ACC112 (cell line): ENCODE measurements around the gene LMAN1.

Source experiments
- H2AFZ ChIP-seq: fragments of 200-600 bp; sonication (generic); one replicate; pipeline ENCODE4 v1.6.0; 2017; ENCODE audit warnings: antibody characterized with exemption, low read length; ENCODE audit not compliant: unreplicated experiment
- H3K27ac ChIP-seq: fragments of 200-600 bp; sonication (generic); 2 replicates; pipeline ENCODE4 v1.5.1; 2014; ENCODE audit warnings: low read depth, mild to moderate bottlenecking, antibody characterized with exemption, low read length, moderate library complexity
- H3K27me3 ChIP-seq: fragments of 200-600 bp; sonication (generic); 2 replicates; pipeline ENCODE4 v1.6.1; 2014; ENCODE audit warnings: mild to moderate bottlenecking, antibody characterized with exemption, low read length, moderate library complexity, mixed read lengths; ENCODE audit not compliant: insufficient read depth
- H3K36me3 ChIP-seq: fragments of 200-600 bp; sonication (generic); 2 replicates; pipeline ENCODE4 v1.6.1; 2016; ENCODE audit warnings: mild to moderate bottlenecking, antibody characterized with exemption, low read length, moderate library complexity, mixed read lengths; ENCODE audit not compliant: insufficient read depth
- H3K4me1 ChIP-seq: fragments of 200-600 bp; sonication (generic); one replicate; pipeline ENCODE4 v1.6.1; 2016; ENCODE audit warnings: low read length, mixed read lengths; ENCODE audit not compliant: insufficient read depth, unreplicated experiment, control insufficient read depth
- H3K4me3 ChIP-seq: fragments of 200-600 bp; sonication (generic); 2 replicates; pipeline ENCODE4 v1.5.1; 2014; ENCODE audit warnings: mild to moderate bottlenecking, low read depth, low read length
- H3K79me2 ChIP-seq: fragments of 200-600 bp; sonication (generic); one replicate; pipeline ENCODE4 v1.6.0; 2016; ENCODE audit warnings: low read length; ENCODE audit not compliant: control insufficient read depth, unreplicated experiment, insufficient read depth

LMAN1 gene

DNA sequence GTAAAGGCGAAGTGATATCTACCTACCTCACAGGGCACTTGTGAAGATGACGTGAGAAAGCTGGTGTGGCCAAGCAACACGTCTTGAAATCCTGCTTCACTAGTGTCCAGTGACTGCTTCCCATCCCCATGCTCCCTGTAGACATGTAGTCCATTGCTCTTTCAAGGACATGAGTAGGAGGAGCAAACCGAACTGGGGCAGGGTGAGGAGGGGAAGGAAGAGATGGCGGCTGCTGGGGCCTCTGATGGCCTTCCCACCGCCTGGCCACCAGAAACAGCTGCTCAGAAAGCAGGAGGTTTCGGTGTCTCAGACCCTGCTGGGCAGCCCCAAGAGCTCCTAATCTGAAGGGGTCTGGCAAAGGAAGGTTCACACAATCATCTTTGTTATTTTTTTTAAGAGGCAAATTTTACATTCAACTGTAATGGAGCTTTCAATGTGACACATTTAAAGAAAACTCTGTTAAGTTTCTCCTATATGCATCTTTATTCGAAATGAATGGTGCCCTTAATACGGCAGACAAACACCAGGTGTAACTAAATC lies 55.3 kb downstream of the LMAN1 start:
- Histone ChIP-seq H3K79me2 (no peaks in the 10 kb centered on the region), H2AFZ (no peak overlapping the region), H3K4me3 (no peak overlapping the region), H3K27me3 (peaks cover 42% of the 10 kb centered on the region), H3K4me1 (peaks cover 5% of the 10 kb centered on the region), H3K27ac (no peak overlapping the region), H3K36me3 (no peaks in the 10 kb centered on the region)

DNA sequence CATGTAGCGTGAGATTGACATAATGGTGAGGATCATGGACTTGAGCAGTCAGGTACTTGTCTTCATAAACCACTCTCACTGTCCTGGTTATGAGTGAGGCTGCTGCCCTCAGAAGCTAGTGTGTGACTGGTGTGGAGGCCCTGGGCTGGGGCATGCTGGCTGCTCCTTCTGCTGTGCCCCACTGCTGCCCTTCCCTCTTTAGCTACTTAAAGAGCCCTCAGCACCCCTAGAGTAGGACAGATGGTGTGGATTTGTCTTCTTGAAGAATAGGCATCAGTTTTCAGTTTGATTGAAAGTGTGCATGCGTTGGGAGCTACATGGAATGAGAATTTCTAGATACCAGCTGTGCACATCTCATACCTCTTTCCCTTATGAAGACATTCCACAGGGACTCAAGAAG lies 56.1 kb downstream of the LMAN1 start:
- no peaks in the 10 kb centered on the region for H3K36me3 ChIP-seq

DNA sequence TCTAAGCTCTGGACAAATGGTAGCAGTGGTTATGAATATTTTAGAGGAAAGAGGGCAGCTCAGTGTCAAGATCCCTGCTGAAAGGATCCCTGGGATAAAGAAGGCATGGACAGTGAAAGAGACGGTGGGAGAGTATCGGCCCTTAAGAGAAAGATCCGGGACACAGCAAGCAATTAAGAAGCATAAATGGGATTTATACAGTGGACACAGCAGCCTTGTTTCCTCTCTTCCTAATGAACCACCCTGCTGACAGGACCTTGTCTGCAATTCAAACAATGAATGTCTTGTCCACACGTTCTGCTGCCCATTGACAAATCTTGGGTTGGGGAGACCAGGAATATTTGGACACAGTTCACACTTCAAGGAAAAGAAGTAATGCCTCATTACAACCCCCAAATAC lies 57.1 kb downstream of the LMAN1 start:
- Histone ChIP-seq H3K27ac (no peak overlapping the region), H3K27me3 (peaks cover 53% of the 10 kb centered on the region)

More for the DNA sequence above, 56.1 kb downstream of the LMAN1 start:
- Histone ChIP-seq H3K27ac (no peak overlapping the region), H3K79me2 (no peaks in the 10 kb centered on the region), H3K4me1 (peaks cover 5% of the 10 kb centered on the region), H3K4me3 (no peak overlapping the region), H2AFZ (no peak overlapping the region), H3K27me3 (peaks cover 50% of the 10 kb centered on the region)

DNA sequence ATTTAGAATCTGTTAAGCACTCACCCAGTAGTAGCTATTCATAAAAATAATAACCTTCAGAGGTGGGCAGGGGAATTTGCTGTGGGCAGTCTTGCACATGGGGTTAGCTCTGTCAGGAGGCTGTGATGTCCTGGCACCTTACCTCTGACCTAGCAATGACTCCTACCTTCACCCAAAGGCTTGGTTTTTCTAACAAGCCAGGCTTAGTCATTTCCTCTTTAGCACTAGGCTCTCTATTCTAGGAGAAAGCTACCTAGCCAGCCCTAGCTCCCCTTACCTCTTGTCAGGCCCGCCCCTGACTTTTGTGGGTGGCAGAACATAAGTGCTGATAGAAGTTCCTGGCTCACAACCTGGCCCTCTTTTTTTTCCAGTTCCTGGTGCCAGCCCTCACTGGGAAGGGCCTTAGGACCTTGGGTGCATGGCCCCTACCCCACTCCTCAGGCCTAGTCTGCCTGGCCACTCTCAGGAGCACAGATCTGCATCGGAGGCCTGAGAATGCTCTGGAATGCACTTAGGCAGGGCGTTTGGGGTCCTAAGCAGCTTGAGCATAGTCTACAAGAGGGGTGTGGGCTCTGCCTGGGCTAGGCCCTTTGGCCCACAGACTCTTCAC lies 58.3 kb downstream of the LMAN1 start:
- no peak overlapping the region for H2AFZ ChIP-seq
- H3K36me3 ChIP-seq, result no peaks in the 10 kb centered on the region
- H3K4me1 ChIP-seq, result peaks cover 5% of the 10 kb centered on the region
- no peak overlapping the region for H3K27ac ChIP-seq
- peaks cover 53% of the 10 kb centered on the region for H3K27me3 ChIP-seq
- H3K79me2 ChIP-seq, result no peaks in the 10 kb centered on the region
- no peak overlapping the region for H3K4me3 ChIP-seq

More for the DNA sequence above, 57.1 kb downstream of the LMAN1 start:
- peaks cover 5% of the 10 kb centered on the region for H3K4me1 ChIP-seq
- H3K79me2 ChIP-seq, result no peaks in the 10 kb centered on the region
- no peak overlapping the region for H2AFZ ChIP-seq
- H3K36me3 ChIP-seq, result no peaks in the 10 kb centered on the region
- H3K4me3 ChIP-seq, result no peak overlapping the region

DNA sequence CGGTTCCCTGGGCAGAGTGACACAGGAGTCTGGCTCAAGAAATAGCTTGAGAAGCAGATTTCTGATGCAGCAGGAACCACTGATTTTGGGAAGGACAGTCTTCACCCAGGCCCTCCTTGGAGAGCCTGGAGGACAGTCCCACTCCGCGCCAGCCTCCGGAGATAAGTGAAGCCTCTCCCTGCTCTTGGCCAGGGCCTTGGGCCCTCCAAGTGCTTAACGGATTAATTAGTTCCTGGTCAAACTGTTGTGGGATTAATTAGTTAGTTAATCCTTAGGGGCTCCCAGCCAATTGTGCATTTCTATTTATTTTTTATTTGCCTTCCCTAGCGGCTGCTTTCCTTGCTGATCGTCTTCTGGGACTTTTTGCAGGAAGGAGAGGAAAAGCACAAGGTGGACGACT lies 60.2 kb downstream of the LMAN1 start:
- H3K4me3 ChIP-seq, result no peak overlapping the region
- no peaks in the 10 kb centered on the region for H3K79me2 ChIP-seq
- no peak overlapping the region for H3K27ac ChIP-seq
- no peak overlapping the region for H2AFZ ChIP-seq
- H3K27me3 ChIP-seq, result peaks cover 62% of the 10 kb centered on the region
- H3K4me1 ChIP-seq, result peaks cover 5% of the 10 kb centered on the region
- H3K36me3 ChIP-seq, result no peaks in the 10 kb centered on the region

DNA sequence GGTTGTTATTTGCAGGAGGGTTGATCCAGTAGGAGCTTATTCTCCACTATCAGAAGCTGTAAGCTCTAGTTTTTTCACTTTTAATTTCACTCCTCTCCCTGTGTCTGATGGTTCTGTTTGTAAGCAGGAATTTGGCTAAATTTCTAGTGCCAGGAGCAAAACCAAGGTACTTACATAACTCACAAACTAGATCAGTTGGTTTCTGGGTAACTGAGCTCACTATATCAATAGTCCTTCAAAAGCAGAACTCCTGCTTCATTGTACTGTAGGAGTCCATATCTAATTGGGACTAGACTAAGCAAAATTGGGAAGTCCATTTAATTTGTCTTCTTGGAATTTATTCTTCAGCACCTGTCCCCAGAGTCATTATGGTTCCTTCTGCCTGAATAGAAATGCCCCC lies 65.7 kb downstream of the LMAN1 start:
- H3K4me1 ChIP-seq, result no peaks in the 10 kb centered on the region
- no peak overlapping the region for H2AFZ ChIP-seq
- no peaks in the 10 kb centered on the region for H3K36me3 ChIP-seq
- H3K27me3 ChIP-seq, result peaks cover 89% of the 10 kb centered on the region
- no peak overlapping the region for H3K4me3 ChIP-seq
- H3K27ac ChIP-seq, result no peak overlapping the region
- no peaks in the 10 kb centered on the region for H3K79me2 ChIP-seq

DNA sequence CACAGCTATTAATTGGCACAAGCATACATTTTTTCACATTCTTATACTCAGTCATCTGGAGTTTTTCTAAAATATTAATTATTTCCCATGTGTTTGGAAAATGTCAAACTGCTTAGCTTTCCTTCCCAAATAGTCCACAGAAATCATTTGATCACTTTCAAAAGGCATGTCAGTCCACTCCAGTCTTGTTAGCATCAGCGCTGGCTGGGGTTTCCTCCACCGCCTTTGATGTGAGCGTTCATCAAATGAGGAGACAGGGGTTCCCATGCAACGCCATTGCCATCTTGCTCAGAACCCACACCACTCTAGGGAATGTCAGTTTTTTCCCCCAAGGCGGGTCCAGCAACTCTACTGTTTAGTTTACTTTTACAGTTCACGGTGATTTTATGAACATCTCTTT lies 72.7 kb downstream of the LMAN1 start:
- no peaks in the 10 kb centered on the region for H3K79me2 ChIP-seq
- no peak overlapping the region for H3K4me3 ChIP-seq
- peaks cover 22% of the 10 kb centered on the region for H3K27me3 ChIP-seq
- H3K27ac ChIP-seq, result no peak overlapping the region
- H2AFZ ChIP-seq, result no peak overlapping the region
- no peaks in the 10 kb centered on the region for H3K4me1 ChIP-seq
- H3K36me3 ChIP-seq, result no peaks in the 10 kb centered on the region

DNA sequence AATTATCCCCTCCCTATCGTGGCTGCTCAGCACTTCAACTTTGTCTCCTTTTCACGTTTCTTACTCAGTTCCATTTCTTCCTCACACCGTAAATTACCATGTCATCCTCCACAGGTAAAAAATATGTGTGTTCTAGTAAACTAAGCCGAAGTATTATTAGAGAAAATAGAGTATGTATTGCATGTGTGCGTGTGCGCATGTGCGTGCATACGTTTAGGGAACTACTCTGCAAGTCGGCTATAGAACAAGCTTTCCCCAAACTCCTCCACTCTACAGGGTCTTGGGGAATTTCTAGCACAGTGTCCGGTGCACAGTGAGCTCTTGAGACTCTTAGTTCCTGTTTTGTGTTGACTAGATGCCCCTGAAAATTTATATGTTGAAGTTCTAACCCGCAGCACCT lies 76.7 kb downstream of the LMAN1 start:
- Histone ChIP-seq H3K27ac (no peak overlapping the region), H2AFZ (no peak overlapping the region), H3K4me3 (no peak overlapping the region), H3K27me3 (peaks cover 40% of the 10 kb centered on the region), H3K4me1 (no peaks in the 10 kb centered on the region), H3K36me3 (no peaks in the 10 kb centered on the region), H3K79me2 (no peaks in the 10 kb centered on the region)

DNA sequence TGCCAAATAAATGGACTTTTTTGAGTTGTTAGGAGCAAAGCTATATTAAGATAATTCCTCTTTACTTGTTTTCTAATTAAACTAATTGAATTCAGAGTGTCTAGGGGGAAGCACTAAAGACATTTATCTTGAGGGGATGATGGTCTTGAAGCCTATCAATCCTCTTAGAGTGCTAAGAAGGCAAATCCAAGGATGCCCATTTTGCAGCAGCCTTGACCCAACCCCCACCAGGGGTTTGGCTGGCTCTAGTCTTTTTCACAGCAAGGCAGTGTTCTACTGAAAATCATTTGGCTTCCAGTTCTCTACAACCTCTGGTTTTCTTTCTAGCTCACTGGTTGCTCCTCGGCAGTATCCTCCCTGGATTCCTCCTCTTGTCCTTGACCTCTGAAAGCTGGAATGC lies 79.3 kb downstream of the LMAN1 start:
- Histone ChIP-seq H3K27ac (no peak overlapping the region), H3K27me3 (peaks cover 67% of the 10 kb centered on the region), H3K4me1 (no peaks in the 10 kb centered on the region), H3K79me2 (no peaks in the 10 kb centered on the region), H3K36me3 (no peaks in the 10 kb centered on the region), H3K4me3 (no peak overlapping the region), H2AFZ (no peak overlapping the region)

DNA sequence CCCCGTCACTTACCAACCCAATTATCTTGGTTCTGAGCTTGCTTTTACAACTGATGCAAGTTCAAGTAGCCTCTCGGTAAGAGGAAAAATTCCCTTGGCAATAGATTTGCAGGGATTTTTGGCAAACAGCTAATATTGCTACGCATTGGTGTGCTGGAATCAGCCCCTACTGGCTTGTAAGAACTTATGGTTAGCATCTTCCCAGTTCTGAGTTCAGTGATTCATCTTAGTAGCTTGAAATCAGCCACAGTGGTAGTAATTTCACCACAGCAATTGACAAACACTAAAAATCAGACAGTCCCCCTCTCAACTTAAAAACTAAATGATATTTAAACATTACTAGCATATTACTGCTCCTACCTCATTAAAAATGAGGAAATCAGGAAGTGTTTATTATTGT lies 79.9 kb downstream of the LMAN1 start:
- H3K36me3 ChIP-seq, result no peaks in the 10 kb centered on the region
- no peaks in the 10 kb centered on the region for H3K4me1 ChIP-seq
- H2AFZ ChIP-seq, result no peak overlapping the region
- no peaks in the 10 kb centered on the region for H3K79me2 ChIP-seq
- H3K27me3 ChIP-seq, result peaks cover 72% of the 10 kb centered on the region
- no peak overlapping the region for H3K27ac ChIP-seq
- no peak overlapping the region for H3K4me3 ChIP-seq

DNA sequence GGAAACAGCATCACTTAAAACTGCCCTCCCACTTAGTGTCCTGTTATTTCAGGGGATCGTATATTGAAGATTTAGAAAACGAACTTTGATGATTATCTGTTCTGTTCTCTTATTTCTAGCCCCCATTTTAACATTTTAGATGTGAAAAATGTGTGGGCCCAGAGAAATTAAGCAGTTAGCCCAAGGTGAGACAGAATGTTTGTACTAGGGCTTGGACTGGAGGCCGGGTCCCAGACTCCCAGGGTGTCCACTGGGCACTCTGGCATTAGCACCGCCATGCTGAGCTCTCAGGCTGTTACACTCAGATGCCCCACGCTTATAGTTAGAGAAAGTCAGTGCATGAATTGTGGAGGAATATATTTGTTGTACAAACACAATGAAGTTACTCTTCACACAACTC lies 80.3 kb downstream of the LMAN1 start:
- Histone ChIP-seq H3K4me3 (no peak overlapping the region), H3K27me3 (peaks cover 76% of the 10 kb centered on the region)

More for the DNA sequence above, 80.3 kb downstream of the LMAN1 start:
- H3K79me2 ChIP-seq, result no peaks in the 10 kb centered on the region
- H2AFZ ChIP-seq, result no peak overlapping the region
- H3K27ac ChIP-seq, result no peak overlapping the region
- H3K36me3 ChIP-seq, result no peaks in the 10 kb centered on the region
- H3K4me1 ChIP-seq, result no peaks in the 10 kb centered on the region
